Occipital lobe (tissue), 2 donors: ENCODE results near the gene UNC79. TPM values are rescaled to one million over a fixed set of nuclear protein-coding genes. Genes with fewer than 3 reads are reported as not detected.
A peak's percentile ranks its signal among the peaks of the same experiment; 100 is the strongest.
"Not testable (repeated sequence)": the region's sequence is repeated elsewhere in the genome, so short reads cannot be mapped to it uniquely, and the experiment has no call there.

Experiments used
- DNase-seq: peaks from one replicate; lab custom pipeline; 2025; lab: John Stamatoyannopoulos, UW
- total RNA-seq: library from RNA; depleted of rRNA; stranded (reverse); fragments of >200 nt; gene quantifications from one replicate; pipeline ENCODE4 v1.2.3, GENCODE V29; 2014

UNC79 gene
- total RNA-seq: 51.9 TPM

DNA sequence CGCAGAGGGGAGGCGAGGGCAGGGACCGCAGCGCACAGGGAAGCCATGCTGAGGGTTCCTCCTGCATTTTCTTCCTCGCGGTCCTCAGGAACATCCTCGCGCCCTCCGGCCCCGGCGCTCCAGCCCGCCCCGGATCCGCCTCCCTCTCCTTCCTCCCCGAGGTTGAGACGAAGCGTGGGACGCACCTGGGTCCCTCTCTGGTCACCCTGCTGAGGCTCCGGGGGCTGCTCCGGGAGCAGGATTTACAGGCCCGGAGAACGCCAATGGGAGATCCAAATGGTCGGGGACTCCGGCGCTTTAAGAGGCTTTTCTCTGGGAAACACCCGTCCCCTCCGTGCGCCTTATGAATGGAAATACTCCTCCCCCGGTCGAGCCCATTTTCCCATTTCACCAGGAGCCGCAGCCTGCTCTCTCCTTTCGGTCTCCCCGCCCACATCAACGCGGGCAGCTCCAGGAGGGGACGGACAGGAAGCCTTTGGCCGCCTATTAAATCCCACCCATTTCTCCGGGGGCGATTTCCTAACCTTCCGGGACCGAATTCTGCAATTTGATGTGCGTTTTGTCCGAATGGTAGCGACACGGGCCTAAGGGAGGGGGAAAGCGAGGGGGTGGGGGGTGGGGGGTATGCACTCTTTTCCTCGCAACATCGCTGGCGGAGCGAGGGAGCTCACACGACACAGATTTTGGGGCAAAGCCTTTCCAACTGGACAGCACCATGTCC is at the start of gene UNC79:
TSS of gene UNC79 (plus strand) at position 625 of the 721 bp plus-strand sequence. CDS start at position 716, 91 bp downstream.
- peak; percentile 69 for DNase-seq

DNA sequence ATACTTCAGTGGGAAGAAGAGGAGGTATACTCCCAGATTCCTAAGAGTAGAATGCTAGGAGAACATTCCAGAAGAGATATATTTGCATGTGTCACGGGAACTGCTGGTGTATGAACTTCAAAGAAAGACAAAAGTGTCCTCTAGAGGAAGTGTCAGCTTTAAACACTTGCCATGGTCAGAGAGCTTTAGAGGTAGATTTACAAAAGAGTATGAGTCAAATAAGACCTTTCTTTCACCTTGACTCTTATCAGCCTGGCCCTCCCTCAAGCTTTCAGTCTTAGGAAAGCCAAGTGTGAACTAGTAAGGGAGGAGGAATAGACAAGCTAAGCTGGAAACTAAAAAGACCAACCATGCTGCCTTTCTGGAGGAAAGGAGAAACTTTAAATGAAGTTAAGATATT is 49.1 kb upstream of the UNC79 start:
- DNase-seq: no peak

DNA sequence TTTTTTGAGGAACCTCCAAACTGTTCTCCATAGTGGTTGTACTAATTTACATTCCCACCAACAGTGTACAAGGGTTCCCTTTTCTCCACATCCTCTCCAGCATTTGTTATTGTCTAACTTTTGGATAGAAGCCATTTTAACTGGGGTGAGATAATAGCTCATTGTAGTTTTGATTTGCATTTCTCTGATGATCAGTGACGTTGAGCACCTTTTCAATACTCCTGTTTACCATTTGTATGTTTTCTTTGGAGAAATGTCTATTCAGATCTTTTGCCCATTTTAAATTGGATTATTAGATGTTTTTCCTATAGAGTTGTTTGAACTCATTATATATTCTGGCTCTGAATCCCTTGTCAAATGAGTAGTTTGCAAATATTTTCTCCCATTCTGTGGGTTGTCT is 46.5 kb upstream of the UNC79 start:
- not testable (repeated sequence) for DNase-seq

DNA sequence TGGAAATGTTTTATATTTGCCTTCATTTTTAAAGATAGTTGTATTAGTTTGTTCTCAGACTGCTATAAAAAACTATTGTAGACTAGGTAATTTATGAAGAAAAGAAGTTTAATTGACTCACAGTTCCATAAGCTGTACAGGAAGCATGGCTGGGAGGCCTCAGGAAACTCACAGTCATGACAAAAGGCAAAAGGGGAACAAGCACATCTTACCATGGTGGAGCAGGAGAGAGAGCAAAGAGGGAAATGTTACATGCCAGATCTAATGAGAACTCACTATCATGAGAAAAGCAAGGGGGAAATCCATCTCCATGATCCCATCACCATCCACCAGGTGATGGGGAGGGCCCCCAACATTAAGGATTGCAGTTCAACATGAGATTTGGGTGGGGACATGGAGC is 35.5 kb upstream of the UNC79 start:
- no peak for DNase-seq

DNA sequence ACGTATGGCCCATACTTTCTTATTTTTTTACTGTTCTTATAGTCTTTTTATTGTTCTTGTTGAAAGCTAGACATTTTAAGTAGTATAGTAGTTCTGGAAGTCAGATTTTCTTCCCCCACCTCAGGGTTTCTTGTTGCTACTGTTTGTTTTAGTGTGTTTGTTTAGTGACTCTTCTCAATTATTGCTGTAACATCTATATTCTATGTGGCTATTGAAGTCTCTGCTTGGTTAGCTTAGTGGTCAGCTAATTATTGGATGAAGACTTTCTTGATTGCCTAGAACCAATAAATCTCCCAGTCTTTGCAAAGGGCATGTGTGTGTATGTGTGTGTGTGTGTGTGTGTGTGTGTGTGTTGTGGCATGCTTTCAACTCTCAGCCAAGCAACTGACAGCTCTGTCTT is 34.3 kb upstream of the UNC79 start:
- DNase-seq: no peak

DNA sequence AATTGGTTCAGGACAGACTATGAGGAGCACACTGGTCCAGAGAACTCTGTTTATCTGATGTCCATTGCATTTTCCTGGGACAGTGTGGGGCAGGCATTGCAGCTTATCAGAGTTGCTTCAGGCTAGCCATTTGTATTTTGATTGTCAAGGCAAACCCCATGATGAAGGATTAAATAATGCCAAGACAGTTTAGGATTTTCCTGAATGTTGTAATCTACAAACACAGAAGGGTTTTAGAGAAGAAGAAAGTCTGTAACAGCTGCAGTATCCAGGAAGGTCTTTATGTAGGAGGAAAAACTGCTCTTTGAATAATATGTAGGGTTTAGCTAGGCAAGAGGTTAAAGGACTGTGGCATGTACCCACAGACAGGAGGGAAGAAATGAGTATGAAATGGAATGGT is 32.2 kb upstream of the UNC79 start:
- no peak for DNase-seq

DNA sequence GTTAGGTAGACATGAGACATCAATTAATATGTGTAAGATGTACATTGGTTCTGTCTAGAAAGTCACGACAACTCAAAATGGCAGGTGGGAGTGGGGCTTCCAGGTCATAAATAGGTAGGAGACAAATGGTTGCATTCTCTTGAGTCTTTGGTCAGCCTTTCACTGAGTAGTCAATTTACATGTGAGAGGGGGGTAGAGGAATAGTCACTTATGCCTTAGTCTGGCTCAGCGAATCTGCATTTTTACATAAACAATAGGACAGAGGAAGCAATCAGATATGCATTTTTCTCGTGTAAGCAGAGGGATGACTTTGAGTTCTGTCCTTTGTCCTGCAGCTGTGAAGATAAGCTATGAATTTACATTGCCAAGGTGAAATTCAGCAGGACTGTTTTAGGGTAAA is 27.8 kb upstream of the UNC79 start:
- DNase-seq: no peak

DNA sequence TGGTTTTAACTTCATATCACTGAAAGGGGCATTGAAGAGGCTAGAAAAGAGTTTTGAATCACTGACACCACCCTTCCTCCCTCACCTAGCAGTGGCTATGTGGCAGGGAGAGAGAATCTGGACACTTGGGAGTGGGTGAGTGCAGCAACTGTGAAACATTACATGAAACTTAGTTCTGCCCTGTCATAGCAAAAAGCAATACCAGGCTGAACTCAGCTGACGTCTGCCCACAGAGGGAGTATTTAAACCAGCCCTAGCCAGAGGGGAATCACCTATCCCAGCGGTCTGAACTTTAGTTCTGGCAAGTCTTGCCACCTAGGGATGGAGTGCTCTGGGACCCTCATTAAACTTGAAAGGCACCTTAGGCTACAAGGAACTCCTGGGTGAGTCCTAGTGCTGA is 20.7 kb upstream of the UNC79 start:
- DNase-seq: no peak

DNA sequence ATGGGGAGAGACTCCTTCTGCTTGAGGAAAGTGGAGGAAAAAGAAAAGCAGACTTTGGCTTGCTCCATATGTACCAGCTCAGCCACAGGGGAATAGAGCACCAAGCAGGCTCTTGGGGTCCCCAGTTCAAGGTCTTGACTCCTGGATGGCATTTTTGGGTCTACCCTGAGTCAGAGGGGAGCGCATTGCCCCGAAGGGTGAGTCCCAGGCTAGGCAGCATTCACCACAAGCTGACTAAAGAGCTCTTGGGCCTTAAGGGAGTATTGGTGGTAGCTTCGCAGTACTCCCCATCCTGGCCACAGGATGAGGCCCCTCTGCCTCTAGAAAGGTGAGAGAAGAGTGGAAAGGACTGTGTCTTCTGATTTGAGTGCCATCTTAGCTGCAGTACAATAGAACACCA is 19.8 kb upstream of the UNC79 start:
- no peak for DNase-seq

DNA sequence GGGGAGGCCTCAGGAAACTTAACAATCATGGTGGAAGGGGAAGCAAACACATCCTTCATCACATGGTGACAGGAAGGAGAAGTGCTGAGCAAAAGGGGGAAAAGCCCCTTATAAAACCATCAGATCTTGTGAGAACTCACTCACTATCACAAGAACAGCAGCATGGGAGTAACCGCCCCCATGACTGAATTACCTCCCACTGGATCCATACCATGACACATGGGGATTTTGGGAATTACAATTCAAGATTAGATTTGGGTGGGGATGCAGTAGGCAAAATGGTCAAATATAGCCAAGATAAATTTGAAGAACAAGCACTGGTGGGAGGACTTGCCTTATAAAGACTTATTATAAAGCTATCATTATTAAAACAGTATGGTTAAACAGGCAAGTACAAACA is 5.6 kb upstream of the UNC79 start:
- not testable (repeated sequence) for DNase-seq

DNA sequence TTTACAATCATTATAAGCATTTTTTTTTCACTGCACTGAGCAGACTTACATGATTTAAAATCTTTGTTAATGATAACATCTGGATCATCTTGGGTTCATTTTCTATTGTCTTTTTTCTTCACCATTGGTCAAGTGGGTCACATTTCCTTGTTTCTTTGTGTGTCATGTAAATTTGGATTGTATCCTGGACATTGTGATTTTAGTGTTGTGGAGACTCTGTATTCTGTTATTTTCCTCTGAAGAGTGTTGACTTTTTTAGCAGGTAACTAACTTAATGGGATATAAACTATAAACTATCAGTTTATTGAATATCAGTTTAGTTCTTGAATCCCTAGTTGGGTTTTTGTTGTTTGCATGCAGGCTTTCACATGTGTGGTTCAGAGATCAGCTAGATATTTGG is 4.0 kb upstream of the UNC79 start:
- DNase-seq: no peak

DNA sequence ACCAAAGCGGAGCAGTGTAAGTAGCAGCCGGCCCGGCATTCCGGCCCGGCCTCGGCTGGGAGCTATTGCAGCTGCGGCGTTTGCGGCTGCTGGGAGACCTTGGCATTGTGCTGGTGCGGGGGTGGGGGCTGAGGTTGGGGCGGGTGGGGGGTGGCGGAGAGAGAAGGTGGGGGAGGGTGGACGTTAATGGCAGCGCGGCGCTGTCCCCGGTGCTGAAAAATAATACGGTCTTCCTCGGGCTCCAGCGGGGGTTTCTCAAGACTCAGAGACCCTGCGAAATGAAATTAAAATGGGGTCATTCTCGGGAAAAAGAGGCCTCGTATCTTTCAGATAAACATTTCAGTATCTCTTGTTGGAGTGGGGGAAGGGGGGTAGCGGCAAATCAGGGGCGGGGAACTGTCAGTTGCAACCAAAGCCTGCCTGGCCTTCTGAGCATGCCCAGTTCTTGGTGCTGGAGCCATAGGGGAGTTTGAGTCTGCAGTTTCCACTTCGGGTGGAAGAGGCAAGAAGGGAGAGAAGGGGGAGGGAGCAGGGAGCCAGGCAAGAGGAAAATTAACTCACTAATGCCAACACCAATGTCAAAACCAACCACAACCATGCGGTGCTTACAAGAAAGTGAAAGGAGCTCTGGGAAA is 414 bp downstream of the UNC79 start:
- peak; percentile 79 for DNase-seq

DNA sequence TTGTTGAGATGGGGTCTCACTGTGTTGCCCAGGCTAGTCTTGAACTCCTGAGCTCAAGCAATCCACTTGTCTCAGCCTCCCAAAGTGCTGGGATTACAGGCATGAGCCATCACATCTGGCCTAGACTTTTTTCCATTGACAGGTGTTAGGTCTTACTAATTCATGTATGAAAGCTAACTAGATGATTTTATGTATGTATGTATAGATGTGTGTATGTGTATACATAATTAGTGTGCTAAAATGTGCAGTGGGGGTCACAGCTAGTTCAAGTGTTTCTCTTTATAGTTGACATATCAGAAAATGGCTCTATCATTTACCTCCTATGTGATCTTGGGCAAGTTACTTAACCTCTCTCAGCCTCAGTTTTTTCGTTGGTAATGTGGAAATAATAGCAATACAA is 23.5 kb downstream of the UNC79 start:
- no peak for DNase-seq

DNA sequence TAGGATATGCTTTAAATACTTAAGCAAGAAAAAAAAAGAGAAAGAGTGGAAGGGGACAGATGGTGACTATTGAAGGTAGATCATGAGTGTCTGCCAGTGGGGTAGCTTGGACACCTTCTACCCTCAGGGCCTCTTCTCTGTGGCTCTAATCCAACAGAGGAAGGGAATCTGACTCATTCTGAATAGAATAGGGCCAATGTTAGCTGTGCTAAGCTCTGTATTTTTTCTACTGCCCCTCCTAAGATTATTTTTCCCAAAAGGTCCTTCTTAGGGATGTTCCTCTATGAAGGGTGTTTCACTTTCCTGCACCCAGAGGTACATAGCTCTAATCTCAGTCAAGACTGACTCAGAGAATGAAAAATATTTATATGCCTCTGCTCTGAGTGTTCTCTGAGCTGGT is 25.6 kb downstream of the UNC79 start:
- no peak for DNase-seq

DNA sequence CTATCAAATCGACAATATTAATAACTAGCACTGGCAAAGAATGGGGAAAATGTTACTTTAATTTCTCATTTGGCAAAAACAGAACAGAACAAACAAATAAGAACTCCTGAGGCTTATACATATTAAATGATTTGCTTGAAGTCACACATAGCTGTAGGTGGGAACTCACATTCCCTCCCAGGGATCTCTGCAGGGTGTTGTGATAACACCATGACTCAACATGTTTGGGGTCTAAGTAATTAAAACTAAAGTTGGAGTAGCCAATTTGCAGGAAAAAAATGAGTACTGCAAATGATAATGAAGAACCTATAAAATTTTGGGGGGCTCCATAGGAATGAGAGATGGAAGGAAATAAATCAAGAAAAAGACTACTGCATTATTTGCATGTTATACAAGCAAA is 27.5 kb downstream of the UNC79 start:
- no peak for DNase-seq

DNA sequence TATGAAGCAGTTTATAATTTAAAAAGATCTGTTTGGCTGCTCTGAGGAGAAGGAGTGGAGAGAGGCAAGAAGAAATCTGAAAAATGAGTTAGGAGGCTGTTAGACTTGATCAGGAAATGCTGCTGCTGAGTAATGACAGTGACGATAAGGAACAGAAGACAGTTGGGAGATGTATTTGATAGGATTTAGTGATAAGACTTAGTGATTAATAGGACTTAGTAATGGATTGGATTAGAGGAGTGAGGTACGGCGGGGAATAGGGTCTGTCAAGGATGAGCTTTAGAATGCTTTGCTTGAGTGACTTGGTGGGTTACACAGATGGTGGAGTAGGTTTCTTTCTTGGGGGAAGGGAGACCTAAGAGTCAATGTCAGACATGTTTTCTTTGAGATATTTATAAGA is 31.7 kb downstream of the UNC79 start:
- no peak for DNase-seq

DNA sequence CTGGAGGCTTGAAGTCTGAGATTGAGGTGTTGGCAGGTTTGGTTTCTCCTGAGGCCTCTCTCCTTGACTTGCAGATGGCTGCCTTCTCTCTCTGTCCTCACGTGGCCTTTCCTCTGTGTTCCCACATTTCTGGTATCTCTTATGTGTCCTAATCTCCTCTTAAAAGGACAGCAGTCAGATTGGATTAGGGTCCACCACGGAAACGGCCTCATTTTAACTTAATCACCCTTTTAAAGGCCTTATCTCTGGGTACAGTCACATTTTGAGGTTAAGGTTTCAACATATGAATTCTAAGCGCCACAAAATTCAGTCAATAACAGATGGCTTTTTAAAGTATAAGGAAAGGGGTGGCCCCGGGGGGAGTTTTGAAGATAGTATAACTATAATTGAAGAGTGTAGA is 33.5 kb downstream of the UNC79 start:
- DNase-seq: no peak

DNA sequence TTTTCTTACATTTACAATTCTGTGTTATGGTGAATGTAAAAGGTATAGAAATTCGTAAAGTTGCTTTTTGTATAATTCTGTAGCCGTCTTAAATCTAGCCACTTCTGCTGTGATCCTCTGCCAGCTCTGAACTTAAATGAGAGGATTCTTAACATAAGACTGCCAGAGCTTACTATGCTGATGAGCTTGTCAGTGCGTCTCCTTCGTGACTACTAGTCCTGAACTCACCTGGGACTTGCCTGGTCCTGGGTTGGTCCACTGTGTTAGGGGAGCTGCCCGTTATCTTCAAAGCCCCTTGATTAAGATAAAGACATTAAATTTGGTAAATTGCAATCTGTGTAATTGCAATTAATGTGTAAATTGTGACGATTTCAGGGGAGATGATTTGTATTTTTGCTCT is 44.7 kb downstream of the UNC79 start:
- no peak for DNase-seq

DNA sequence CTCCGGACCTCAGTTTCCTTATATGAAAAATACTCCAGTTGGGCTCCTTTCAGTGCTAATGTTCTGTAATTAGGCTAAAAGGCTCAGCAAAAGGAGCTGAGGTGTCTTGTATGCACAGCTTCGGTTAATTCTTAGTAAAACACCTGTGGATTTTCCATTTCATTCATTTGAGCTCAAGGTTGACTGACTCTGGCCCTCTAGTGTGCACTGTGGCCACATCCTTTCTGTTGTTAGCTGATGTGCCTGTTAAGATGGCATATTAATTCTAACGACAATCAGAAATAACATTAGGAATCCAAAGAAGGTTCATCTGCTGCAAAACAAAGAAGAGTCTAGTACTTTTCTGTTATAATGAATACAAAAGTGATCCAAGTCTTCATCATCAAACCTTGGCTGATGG is 45.6 kb downstream of the UNC79 start:
- DNase-seq: no peak

DNA sequence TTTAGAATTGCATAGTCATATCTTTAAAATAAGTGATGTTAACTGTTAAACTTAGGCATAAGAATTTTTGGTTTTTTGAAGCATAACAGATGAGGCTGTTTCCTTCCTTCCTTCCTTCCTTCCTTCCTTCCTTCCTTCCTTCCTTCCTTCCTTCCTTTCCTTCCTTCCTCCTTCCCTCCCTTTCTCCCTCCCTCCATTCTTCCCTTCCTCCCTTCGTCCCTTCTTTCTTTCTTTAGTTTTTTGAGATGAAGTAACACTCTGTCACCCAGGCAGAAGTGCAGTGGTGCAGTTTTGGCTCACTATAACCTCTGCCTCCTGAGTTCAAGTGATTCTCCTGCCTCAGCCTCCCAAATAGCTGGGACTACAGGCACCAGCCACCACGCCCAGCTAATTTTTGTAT is 48.3 kb downstream of the UNC79 start:
- not testable (repeated sequence) for DNase-seq

DNA sequence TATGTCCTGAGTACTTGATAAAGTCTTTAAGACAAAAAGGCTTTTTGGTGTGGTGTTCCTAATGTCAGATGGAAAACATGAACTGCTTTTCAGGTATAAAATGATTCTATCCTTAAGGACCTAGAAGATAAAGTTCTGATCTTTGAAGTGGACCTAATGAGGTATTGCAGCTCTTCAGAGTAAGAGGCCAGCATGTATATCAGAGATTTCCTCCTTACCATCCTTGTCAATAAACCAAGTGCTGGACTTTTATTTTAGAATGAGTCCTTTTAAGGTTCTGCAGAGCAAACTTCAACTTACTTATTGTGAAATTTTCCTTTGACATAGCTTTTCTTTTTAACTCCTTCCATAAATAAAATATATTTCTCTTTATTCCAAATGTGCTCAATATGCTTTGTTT is 50.1 kb downstream of the UNC79 start:
- DNase-seq: no peak

DNA sequence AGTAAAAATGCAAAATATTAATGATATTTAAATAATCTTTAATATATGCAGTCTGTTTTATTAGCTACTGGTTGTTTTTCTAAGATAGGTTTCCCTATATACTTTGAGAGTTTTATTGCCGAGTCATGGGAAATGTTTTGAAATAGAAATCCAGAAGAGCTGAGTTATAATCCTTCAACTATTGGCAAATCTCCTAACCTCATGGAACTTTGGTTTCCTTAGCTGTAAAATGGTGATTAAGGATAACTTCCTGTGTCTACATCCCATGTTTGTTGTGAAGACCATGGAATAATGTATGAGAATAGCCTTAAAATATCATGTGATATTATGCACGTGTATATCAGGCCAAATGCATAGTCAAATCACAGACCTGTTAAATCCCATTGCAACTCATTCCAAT is 51.0 kb downstream of the UNC79 start:
- no peak for DNase-seq

DNA sequence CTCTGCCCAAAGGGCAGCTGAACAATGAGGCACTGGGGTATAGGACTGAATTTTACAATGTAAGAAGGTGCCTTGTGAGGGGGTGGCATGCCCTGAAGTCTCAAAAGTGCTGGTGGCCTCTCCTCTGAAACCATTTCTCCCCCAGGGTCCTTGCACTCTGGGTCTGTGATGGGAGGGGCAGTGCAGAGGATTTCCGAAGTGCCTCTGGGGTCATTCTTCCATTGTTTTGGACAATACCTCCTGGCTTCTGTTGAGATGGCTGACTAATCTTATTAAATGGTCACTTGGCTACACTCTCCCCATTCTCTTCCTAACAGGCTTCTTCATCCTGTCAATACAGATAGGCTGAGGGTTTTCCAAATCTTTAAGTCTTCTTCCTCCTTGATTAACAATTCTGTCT is 59.3 kb downstream of the UNC79 start:
- no peak for DNase-seq

DNA sequence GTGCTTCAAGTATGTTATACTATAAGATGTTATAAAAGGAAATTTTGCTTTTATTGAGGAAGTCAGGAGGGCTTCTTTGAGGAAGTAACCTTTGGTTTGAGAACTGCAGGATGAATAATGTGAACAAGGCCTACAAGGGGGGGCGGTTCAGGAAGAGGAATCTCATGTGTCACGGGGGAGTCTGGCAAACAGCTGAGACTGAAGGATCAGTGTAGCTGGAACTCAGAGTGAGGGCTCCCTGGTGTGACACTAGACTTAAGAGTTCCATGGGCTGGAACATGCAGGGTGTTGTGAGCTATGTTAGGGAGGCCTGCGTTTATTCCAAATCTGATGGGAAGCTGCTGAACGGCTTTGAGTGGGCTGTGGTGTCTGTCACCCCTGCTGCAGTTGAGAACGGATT is 62.3 kb downstream of the UNC79 start:
- no peak for DNase-seq
